Psoas muscle (tissue), 8 donors: ENCODE data around the gene AP5Z1. TPM values are rescaled to one million over a fixed set of nuclear protein-coding genes. Genes with fewer than 3 reads are reported as not detected.

Source experiments
- ATAC-seq, 4 donors: fragments of 200-7000 bp; cut with Tn5 transposase; one replicate each; pipeline ENCODE4 v1.9.1; 2020; ENCODE audit warnings: moderate library complexity in 3 of 4, mild to moderate bottlenecking in 2 of 4
- DNase-seq, 2 donors: peaks; one replicate each; pipeline ENCODE4 v3.0.0-alpha.2; 2020
- H3K27ac ChIP-seq: fragments of 200-600 bp; one replicate; pipeline ENCODE4 v1.8.0; 2022
- H3K27me3 ChIP-seq, 3 donors: fragments of 200-600 bp in 1 of 3; one replicate each; pipeline versions ENCODE4 v1.6.1 to v1.8.0; 2013 to 2022; ENCODE audit warnings: low read length in 2 of 3, mild to moderate bottlenecking in 2 of 3, moderate library complexity in 1 of 3; ENCODE audit not compliant: insufficient read depth in 3 of 3
- H3K36me3 ChIP-seq, 2 donors: fragments of 200-600 bp in 1 of 2; one replicate each; pipeline versions ENCODE4 v1.6.1 to v1.8.0; 2013 to 2022; ENCODE audit warnings: low read depth in 1 of 2, mild to moderate bottlenecking in 1 of 2, moderate library complexity in 1 of 2; ENCODE audit not compliant: insufficient read depth in 1 of 2
- H3K4me1 ChIP-seq: fragments of 200-600 bp; one replicate; pipeline ENCODE4 v1.8.0; 2022
- H3K4me3 ChIP-seq: fragments of 200-600 bp; one replicate; pipeline ENCODE4 v1.8.0; 2022; ENCODE audit warnings: mild to moderate bottlenecking
- H3K9me3 ChIP-seq: fragments of 200-600 bp; one replicate; pipeline ENCODE4 v1.8.0; 2022
- CTCF ChIP-seq: fragments of 200-600 bp; IDR thresholded peaks from one replicate; pipeline ENCODE4 v1.8.0; 2022; ENCODE audit warnings: antibody characterized with exemption
- WGBS, 3 donors: extraction: QIAGEN DNeasy Blood & Tissue Kit; methylation state at CpG; one replicate each; pipeline versions ENCODE4 v1.1.6 to v1.1.7; 2013; 5-methylcytosine and 5-hydroxymethylcytosine counted together
- intact Hi-C, 2 donors: fragments of 100-400 bp; cut with DNase I; formaldehyde crosslinking; loops; one replicate each; pipeline versions ENCODE4 v1.11.0 to v1.14.2; 2022
- polyA plus RNA-seq, 3 donors: library from polyadenylated mRNA; stranded (reverse); fragments of 200-250 nt; gene quantifications; one replicate each; pipeline ENCODE4 v1.2.3, GENCODE V29; 2013
- total RNA-seq, 4 donors: library from RNA; stranded (reverse); fragmentation: NEBNext Ultra II Directional in 2 of 4; extraction: Animal tissue kit (Norgen Biotek cat#: 25700) in 2 of 4; gene quantifications; one replicate each; pipeline versions ENCODE4 v1.2.1 to v1.2.4, GENCODE V29; 2021 to 2023
- donor health status: healthy with polysubstance abuse.
- donor health status: DM: no; HTN: no; CAD: no; lungs with moderate emphysema.
- donor health status: Bipolar disorder and iron deficiency.
- donor health status: healthy.
- donor health status: DM: yes; HTN: yes; CAD: no.
- donor health status: DM: no; HTN: no; CAD: no.
- donor health status: DM: no; HTN: no; CAD: no.
- donor health status: DM: yes; HTN: yes; CAD: no.

Gene AP5Z1
- total and polyA plus RNA-seq, 7 donors: 6.6 to 20.1 (median 12.1) TPM

GRCh38 chr7:4733936-4734528 is 41.4 kb upstream of the AP5Z1 start:
- peaks cover 34% of the 10 kb centered on the region for H3K4me1 ChIP-seq
- peak overlapping the region; percentile 39 for H3K4me3 ChIP-seq
- intact Hi-C loops: no loop called here
- no peak for ATAC-seq
- H3K36me3 ChIP-seq: no peaks in the 10 kb centered on the region
- DNase-seq: no peak
- no peaks in the 10 kb centered on the region for H3K27me3 ChIP-seq
- peak overlapping the region; percentile 89 for H3K27ac ChIP-seq
- TF ChIP-seq CTCF: no peak
- no peaks in the 10 kb centered on the region for H3K9me3 ChIP-seq
- 82 to 88% (median 85%) methylated on average over 15 of the region's 15 CpGs for WGBS, 3 donors

DNA sequence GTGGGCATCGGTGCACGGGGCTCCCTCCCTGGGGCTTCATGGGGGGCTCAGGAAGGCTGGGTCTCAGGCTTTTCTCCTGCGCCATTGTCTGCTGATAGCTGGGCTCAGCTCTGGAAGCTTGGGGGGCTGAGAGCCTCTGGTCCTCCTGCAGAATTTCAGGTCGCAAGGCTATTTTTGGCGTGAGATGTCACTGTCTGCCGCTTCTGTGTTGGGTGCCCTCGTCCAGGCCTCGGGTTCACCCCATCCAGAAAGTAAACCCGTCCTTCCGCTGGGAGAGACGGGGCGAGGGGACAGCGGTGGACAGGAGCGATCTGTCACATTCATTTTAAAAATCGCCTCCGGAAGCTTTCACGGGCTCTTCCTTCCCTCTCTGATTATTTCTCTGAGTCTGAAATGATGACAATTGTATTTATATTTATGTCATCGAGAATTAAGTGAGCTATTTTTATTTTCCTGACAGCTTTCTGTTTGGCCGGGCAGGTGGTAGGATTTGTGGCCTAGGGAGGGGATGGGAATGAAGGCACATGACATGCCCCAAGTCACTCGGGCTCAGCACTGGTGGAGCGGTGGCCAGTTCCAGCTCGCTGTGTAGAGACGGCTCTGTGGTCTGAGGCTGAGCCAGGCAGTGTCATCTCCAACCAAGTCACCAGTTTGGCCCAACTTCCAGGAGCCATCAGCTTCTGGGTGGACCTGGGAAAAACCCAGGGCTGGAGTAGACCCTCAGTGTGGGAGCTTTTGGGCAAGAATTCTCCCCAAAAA is 40.7 kb upstream of the AP5Z1 start:
- no peaks in the 10 kb centered on the region for H3K27me3 ChIP-seq
- peaks cover 38% of the 10 kb centered on the region for H3K4me1 ChIP-seq
- ATAC-seq: peak; percentile 89 to 92 (median 90)
- peak; percentile 68 to 90 for DNase-seq
- WGBS, 3 donors: 39 to 59% (median 44%) methylated on average over 22 to 23 of the region's 23 CpGs
- intact Hi-C loops: no loop called here
- H3K9me3 ChIP-seq: no peaks in the 10 kb centered on the region
- peak overlapping the region; percentile 39 for H3K4me3 ChIP-seq
- H3K36me3 ChIP-seq: no peaks in the 10 kb centered on the region
- no peak for TF ChIP-seq CTCF
- H3K27ac ChIP-seq: peak overlapping the region; percentile 89

DNA sequence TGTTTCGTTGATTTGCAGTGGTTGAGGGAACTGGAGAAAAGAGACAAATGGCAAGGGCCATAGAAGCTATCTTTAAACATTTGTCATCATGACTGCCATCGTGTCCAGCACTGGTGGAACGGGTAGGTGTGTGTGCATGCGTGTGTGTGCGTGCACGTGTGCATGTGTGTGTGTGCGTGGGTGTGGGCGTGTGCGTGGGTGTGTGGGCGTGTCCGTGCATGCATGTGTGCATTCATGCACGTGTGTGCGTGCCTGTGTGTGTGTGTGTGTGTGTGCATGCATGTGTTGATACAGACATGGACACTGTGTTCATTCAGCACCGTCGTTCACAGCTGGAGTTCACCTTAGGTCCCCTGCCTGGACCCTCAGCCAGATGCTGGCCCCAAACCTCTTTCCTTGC is 38.1 kb upstream of the AP5Z1 start:
- Histone ChIP-seq H3K27ac (peak overlapping the region; percentile 89), H3K4me1 (peaks cover 38% of the 10 kb centered on the region), H3K4me3 (no peak overlapping the region), H3K9me3 (no peaks in the 10 kb centered on the region), H3K27me3 (no peaks in the 10 kb centered on the region), H3K36me3 (peaks cover 0 to 17% of the 10 kb centered on the region in 2 donors)
- no peak for DNase-seq
- no peak for ATAC-seq
- 83 to 91% (median 87%) methylated on average over 15 of the region's 15 CpGs for WGBS, 3 donors
- intact Hi-C loops: no loop called here
- no peak for TF ChIP-seq CTCF

DNA sequence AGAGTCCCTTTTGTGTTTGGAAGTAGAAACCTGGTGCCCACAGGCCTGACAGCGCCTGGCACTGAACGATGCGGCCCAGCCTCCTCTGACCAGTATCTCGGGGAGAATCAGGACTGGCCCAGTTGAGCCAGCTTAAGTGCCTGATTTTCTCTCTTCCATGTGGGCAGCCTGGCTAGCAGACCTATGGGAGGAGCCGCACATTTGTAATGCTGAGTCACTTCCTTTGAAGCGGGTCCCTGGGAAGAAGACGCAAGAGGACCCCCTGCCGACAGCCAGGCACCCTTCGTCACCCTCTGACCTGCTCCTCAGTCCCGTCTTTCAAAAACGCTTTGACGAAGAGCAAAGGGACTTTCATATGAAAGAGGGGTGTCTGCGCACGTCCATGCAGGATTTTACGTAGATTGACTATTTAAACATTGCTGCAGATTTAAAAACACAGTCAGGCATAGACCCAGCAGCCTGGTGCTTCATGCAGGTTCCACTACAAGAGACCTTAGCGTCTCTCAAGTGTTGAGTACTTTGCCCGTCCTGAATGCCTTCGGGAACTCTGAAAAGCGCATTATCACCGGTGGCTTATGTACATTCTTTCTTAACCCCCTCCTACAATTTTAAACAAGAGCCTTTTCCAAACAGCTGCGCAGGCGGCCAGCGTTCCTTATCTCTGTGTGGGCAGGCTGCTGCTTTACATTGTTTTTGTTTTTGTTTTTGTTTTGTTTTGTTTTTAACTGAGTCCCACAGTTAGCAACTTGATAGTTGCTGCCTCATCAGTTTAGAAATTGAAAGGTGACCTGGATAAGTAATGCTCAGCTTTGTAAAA is 36.5 kb upstream of the AP5Z1 start:
- Histone ChIP-seq H3K27ac (peak overlapping the region; percentile 91), H3K4me1 (peaks cover 44% of the 10 kb centered on the region), H3K36me3 (peaks cover 0 to 25% of the 10 kb centered on the region in 2 donors), H3K4me3 (peak overlapping the region; percentile 56), H3K9me3 (no peaks in the 10 kb centered on the region), H3K27me3 (no peaks in the 10 kb centered on the region)
- ATAC-seq (peak; percentile 29 to 49 (median 36)), DNase-seq (peak in 1 of 2 donors; percentile 56)
- intact Hi-C loops: no loop called here
- WGBS, 3 donors: 20 to 43% (median 21%) methylated on average over 23 of the region's 23 CpGs
- TF ChIP-seq CTCF: no peak
